ENCODE results near the gene VSX1.

VSX1 gene

GRCh38 chr20:25038591-25039015, 43.3 kb downstream of the VSX1 start:
- H3K9ac ChIP-seq (ENCODE audit: low read length) = no peak overlapping the region
- no peak overlapping the region for H3K4me3 ChIP-seq (ENCODE audit: low read length)
- H3K9me3 ChIP-seq (ENCODE audit: control insufficient read depth, low read length) = no peaks in the 10 kb centered on the region
- H3K36me3 ChIP-seq (ENCODE audit: control insufficient read depth, insufficient read depth, low read length) = no peaks in the 10 kb centered on the region
- H3K4me1 ChIP-seq (ENCODE audit: control insufficient read depth, insufficient read depth, low read length) = peaks cover 81% of the 10 kb centered on the region
- no peaks in the 10 kb centered on the region for H3K27me3 ChIP-seq (ENCODE audit: control insufficient read depth, insufficient read depth, low read length)

- H3K9me3 ChIP-seq (ENCODE audit: control insufficient read depth, low read length) = no peaks in the 10 kb centered on the region
- H3K4me1 ChIP-seq (ENCODE audit: control insufficient read depth, insufficient read depth, low read length) = peaks cover 85% of the 10 kb centered on the region
- no peaks in the 10 kb centered on the region for H3K27me3 ChIP-seq (ENCODE audit: control insufficient read depth, insufficient read depth, low read length)
- H3K36me3 ChIP-seq (ENCODE audit: control insufficient read depth, insufficient read depth, low read length) = no peaks in the 10 kb centered on the region
- H3K4me3 ChIP-seq (ENCODE audit: low read length) = no peak overlapping the region
- no peak overlapping the region for H3K9ac ChIP-seq (ENCODE audit: low read length)
These were observed 43.9 kb downstream of the VSX1 start for GRCh38 chr20:25038103-25038410.

GRCh38 chr20:25037288-25038102, 44.4 kb downstream of the VSX1 start:
- Histone ChIP-seq H3K27me3 (ENCODE audit: control insufficient read depth, insufficient read depth, low read length) (no peaks in the 10 kb centered on the region), H3K9ac (ENCODE audit: low read length) (no peak overlapping the region), H3K36me3 (ENCODE audit: control insufficient read depth, insufficient read depth, low read length) (no peaks in the 10 kb centered on the region), H3K4me3 (ENCODE audit: low read length) (no peak overlapping the region), H3K4me1 (ENCODE audit: control insufficient read depth, insufficient read depth, low read length) (peaks cover 85% of the 10 kb centered on the region), H3K9me3 (ENCODE audit: control insufficient read depth, low read length) (no peaks in the 10 kb centered on the region)

GRCh38 chr20:25036331-25036936, 45.5 kb downstream of the VSX1 start:
- Histone ChIP-seq H3K36me3 (ENCODE audit: control insufficient read depth, insufficient read depth, low read length) (no peaks in the 10 kb centered on the region), H3K4me3 (ENCODE audit: low read length) (no peak overlapping the region), H3K27me3 (ENCODE audit: control insufficient read depth, insufficient read depth, low read length) (no peaks in the 10 kb centered on the region), H3K9ac (ENCODE audit: low read length) (no peak overlapping the region), H3K9me3 (ENCODE audit: control insufficient read depth, low read length) (no peaks in the 10 kb centered on the region), H3K4me1 (ENCODE audit: control insufficient read depth, insufficient read depth, low read length) (peaks cover 86% of the 10 kb centered on the region)

- H3K9ac ChIP-seq (ENCODE audit: low read length) = no peak overlapping the region
These were observed 46.0 kb downstream of the VSX1 start for GRCh38 chr20:25035921-25036320.

GRCh38 chr20:25033924-25034300, 48.0 kb downstream of the VSX1 start:
- H3K9ac ChIP-seq (ENCODE audit: low read length) = no peak overlapping the region

More at GRCh38 chr20:25035921-25036320, 46.0 kb downstream of the VSX1 start:
- H3K4me3 ChIP-seq (ENCODE audit: low read length) = no peak overlapping the region
- H3K27me3 ChIP-seq (ENCODE audit: control insufficient read depth, insufficient read depth, low read length) = no peaks in the 10 kb centered on the region
- peaks cover 82% of the 10 kb centered on the region for H3K4me1 ChIP-seq (ENCODE audit: control insufficient read depth, insufficient read depth, low read length)
- no peaks in the 10 kb centered on the region for H3K9me3 ChIP-seq (ENCODE audit: control insufficient read depth, low read length)
- H3K36me3 ChIP-seq (ENCODE audit: control insufficient read depth, insufficient read depth, low read length) = no peaks in the 10 kb centered on the region

GRCh38 chr20:25033265-25033923, 48.5 kb downstream of the VSX1 start:
- Histone ChIP-seq H3K9ac (ENCODE audit: low read length) (peak overlapping the region; percentile 47), H3K36me3 (ENCODE audit: control insufficient read depth, insufficient read depth, low read length) (no peaks in the 10 kb centered on the region), H3K4me3 (ENCODE audit: low read length) (no peak overlapping the region), H3K4me1 (ENCODE audit: control insufficient read depth, insufficient read depth, low read length) (peaks cover 59% of the 10 kb centered on the region), H3K27me3 (ENCODE audit: control insufficient read depth, insufficient read depth, low read length) (no peaks in the 10 kb centered on the region), H3K9me3 (ENCODE audit: control insufficient read depth, low read length) (no peaks in the 10 kb centered on the region)

More at GRCh38 chr20:25033924-25034300, 48.0 kb downstream of the VSX1 start:
- Histone ChIP-seq H3K36me3 (ENCODE audit: control insufficient read depth, insufficient read depth, low read length) (no peaks in the 10 kb centered on the region), H3K4me1 (ENCODE audit: control insufficient read depth, insufficient read depth, low read length) (peaks cover 64% of the 10 kb centered on the region), H3K9me3 (ENCODE audit: control insufficient read depth, low read length) (no peaks in the 10 kb centered on the region), H3K27me3 (ENCODE audit: control insufficient read depth, insufficient read depth, low read length) (no peaks in the 10 kb centered on the region), H3K4me3 (ENCODE audit: low read length) (no peak overlapping the region)

GRCh38 chr20:25032478-25033264, 49.3 kb downstream of the VSX1 start:
- Histone ChIP-seq H3K27me3 (ENCODE audit: control insufficient read depth, insufficient read depth, low read length) (no peaks in the 10 kb centered on the region), H3K9ac (ENCODE audit: low read length) (peak overlapping the region; percentile 47), H3K4me3 (ENCODE audit: low read length) (no peak overlapping the region), H3K4me1 (ENCODE audit: control insufficient read depth, insufficient read depth, low read length) (peaks cover 52% of the 10 kb centered on the region), H3K36me3 (ENCODE audit: control insufficient read depth, insufficient read depth, low read length) (no peaks in the 10 kb centered on the region), H3K9me3 (ENCODE audit: control insufficient read depth, low read length) (no peaks in the 10 kb centered on the region)

GRCh38 chr20:25032065-25032477, 49.9 kb downstream of the VSX1 start:
- Histone ChIP-seq H3K9me3 (ENCODE audit: control insufficient read depth, low read length) (no peaks in the 10 kb centered on the region), H3K36me3 (ENCODE audit: control insufficient read depth, insufficient read depth, low read length) (no peaks in the 10 kb centered on the region), H3K4me1 (ENCODE audit: control insufficient read depth, insufficient read depth, low read length) (peaks cover 46% of the 10 kb centered on the region), H3K9ac (ENCODE audit: low read length) (peak overlapping the region; percentile 47), H3K4me3 (ENCODE audit: low read length) (no peak overlapping the region), H3K27me3 (ENCODE audit: control insufficient read depth, insufficient read depth, low read length) (no peaks in the 10 kb centered on the region)

GRCh38 chr20:25031241-25031640, 50.7 kb downstream of the VSX1 start:
- no peak overlapping the region for H3K9ac ChIP-seq (ENCODE audit: low read length)
- no peaks in the 10 kb centered on the region for H3K9me3 ChIP-seq (ENCODE audit: control insufficient read depth, low read length)
- no peaks in the 10 kb centered on the region for H3K27me3 ChIP-seq (ENCODE audit: control insufficient read depth, insufficient read depth, low read length)
- peaks cover 38% of the 10 kb centered on the region for H3K4me1 ChIP-seq (ENCODE audit: control insufficient read depth, insufficient read depth, low read length)
- H3K4me3 ChIP-seq (ENCODE audit: low read length) = no peak overlapping the region
- no peaks in the 10 kb centered on the region for H3K36me3 ChIP-seq (ENCODE audit: control insufficient read depth, insufficient read depth, low read length)

GRCh38 chr20:25030649-25031207, 51.2 kb downstream of the VSX1 start:
- Histone ChIP-seq H3K4me1 (ENCODE audit: control insufficient read depth, insufficient read depth, low read length) (peaks cover 32% of the 10 kb centered on the region), H3K9me3 (ENCODE audit: control insufficient read depth, low read length) (no peaks in the 10 kb centered on the region), H3K27me3 (ENCODE audit: control insufficient read depth, insufficient read depth, low read length) (no peaks in the 10 kb centered on the region), H3K9ac (ENCODE audit: low read length) (no peak overlapping the region), H3K36me3 (ENCODE audit: control insufficient read depth, insufficient read depth, low read length) (no peaks in the 10 kb centered on the region), H3K4me3 (ENCODE audit: low read length) (no peak overlapping the region)

All from mucosa of stomach (tissue), 1 donor.